ENCODE measurements around the gene TRPV4. TPM values are rescaled to one million over a fixed set of nuclear protein-coding genes. Genes with fewer than 3 reads are reported as not detected.

TRPV4 gene
- total RNA-seq, 2 experiments from 2014 or later: 2.1 TPM; not detected in 1

DNA sequence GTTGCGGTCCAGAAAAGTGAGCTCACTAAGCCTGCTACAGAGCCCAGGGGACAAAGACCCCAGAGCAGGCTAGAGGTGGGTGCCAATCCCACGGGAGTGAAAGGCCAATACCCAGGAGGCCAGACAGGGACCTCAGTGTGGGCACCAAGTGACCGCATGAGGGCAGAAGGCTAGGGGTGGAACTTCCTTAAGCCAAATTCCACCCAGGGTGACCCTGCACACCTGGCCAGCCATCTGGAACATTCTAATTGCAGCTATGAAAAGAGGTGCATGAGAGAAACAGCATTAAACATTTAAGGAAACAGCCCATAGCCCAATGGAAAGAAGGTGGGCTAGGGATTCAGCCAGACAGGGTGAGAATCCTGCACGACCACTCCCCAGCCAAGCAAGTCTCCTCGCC lies 27.8 kb upstream of the TRPV4 start:
- intact Hi-C loops (cut with micrococcal nuclease; ENCODE audit: unreplicated experiment): no loop called here

DNA sequence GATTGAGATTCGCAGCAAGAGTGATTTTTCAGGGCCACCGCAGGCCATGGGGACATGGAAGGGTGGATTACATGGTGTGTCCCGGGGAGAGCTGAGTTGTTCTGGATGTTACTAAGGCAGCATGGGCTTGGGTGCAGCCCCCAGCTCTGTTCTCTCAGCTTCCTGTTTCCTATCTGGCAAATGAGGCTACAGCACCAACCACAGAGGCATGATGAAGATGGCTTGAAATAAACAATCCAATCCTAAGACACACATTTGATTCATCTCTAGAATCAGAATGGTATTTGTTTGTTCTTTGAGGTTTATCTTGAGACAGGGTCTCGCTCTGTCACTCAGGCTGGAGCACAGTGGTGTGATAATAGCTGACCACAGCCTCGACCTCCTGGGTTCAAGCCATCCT lies 25.6 kb upstream of the TRPV4 start:
- no peak for DNase-seq (ENCODE audit: low spot score)
- H3K27ac ChIP-seq (ENCODE audit: low read depth, low read length, poor library complexity, severe bottlenecking): no peak overlapping the region
- H4K20me1 ChIP-seq (ENCODE audit: insufficient read depth, low read length): no peaks in the 10 kb centered on the region
- POLR2A ChIA-PET: interaction anchor here (1.1 to 2.3 kb wide), 3 partner anchors 8 to 30 kb away, joined by 4 to 7 read pairs (median 4); no protein-coding TSS in a partner anchor
- TF ChIP-seq EZH2phosphoT487 (IDR thresholded peaks at IDR 0.05; ENCODE audit: borderline replicate concordance, low read depth, low read length): no peak
- TF ChIP-seq, protein P1, sequence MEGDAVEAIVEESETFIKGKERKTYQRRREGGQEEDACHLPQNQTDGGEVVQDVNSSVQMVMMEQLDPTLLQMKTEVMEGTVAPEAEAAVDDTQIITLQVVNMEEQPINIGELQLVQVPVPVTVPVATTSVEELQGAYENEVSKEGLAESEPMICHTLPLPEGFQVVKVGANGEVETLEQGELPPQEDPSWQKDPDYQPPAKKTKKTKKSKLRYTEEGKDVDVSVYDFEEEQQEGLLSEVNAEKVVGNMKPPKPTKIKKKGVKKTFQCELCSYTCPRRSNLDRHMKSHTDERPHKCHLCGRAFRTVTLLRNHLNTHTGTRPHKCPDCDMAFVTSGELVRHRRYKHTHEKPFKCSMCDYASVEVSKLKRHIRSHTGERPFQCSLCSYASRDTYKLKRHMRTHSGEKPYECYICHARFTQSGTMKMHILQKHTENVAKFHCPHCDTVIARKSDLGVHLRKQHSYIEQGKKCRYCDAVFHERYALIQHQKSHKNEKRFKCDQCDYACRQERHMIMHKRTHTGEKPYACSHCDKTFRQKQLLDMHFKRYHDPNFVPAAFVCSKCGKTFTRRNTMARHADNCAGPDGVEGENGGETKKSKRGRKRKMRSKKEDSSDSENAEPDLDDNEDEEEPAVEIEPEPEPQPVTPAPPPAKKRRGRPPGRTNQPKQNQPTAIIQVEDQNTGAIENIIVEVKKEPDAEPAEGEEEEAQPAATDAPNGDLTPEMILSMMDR (conservative IDR thresholded peaks at IDR 0.05; ENCODE audit: low read length): no peak
- CTCF ChIA-PET (ENCODE audit: unreplicated experiment): no interaction called here
- H3K36me3 ChIP-seq (ENCODE audit: insufficient read depth, low read length): peaks cover 8% of the 10 kb centered on the region; the same call in 1 of the 2 replicates
- H3K4me2 ChIP-seq (ENCODE audit: low read length): no peak overlapping the region
- H3K4me1 ChIP-seq (ENCODE audit: insufficient read depth, low read length, poor library complexity, severe bottlenecking): no peaks in the 10 kb centered on the region
- intact Hi-C loops (cut with micrococcal nuclease; ENCODE audit: unreplicated experiment): no loop called here
- H3K9me3 ChIP-seq (ENCODE audit: low read length): no peaks in the 10 kb centered on the region
- H3K9me2 ChIP-seq (ENCODE audit: insufficient read depth, low read length): no peaks in the 10 kb centered on the region
- H3K4me3 ChIP-seq (ENCODE audit: low read depth, low read length, poor library complexity, severe bottlenecking): no peak overlapping the region
- no peak overlapping the region for H2AFZ ChIP-seq (ENCODE audit: low read length)
- H3K79me2 ChIP-seq (ENCODE audit: insufficient read depth, low read depth, low read length): no peaks in the 10 kb centered on the region
- BruUV-seq (replicated peaks): no TSS peak

More for the DNA sequence above, 27.8 kb upstream of the TRPV4 start:
- BruUV-seq (replicated peaks): no TSS peak
- no peak for TF ChIP-seq EZH2phosphoT487 (IDR thresholded peaks at IDR 0.05; ENCODE audit: borderline replicate concordance, low read depth, low read length)
- TF ChIP-seq, protein P1 (conservative IDR thresholded peaks at IDR 0.05; ENCODE audit: low read length): no peak
- H2AFZ ChIP-seq (ENCODE audit: low read length): no peak overlapping the region
- no peaks in the 10 kb centered on the region for H4K20me1 ChIP-seq (ENCODE audit: insufficient read depth, low read length)
- no peaks in the 10 kb centered on the region for H3K9me2 ChIP-seq (ENCODE audit: insufficient read depth, low read length)
- H3K4me3 ChIP-seq (ENCODE audit: low read depth, low read length, poor library complexity, severe bottlenecking): no peak overlapping the region
- H3K79me2 ChIP-seq (ENCODE audit: insufficient read depth, low read depth, low read length): no peaks in the 10 kb centered on the region
- H3K36me3 ChIP-seq (ENCODE audit: insufficient read depth, low read length): peaks cover 8% of the 10 kb centered on the region; the same call in 1 of the 2 replicates
- peaks cover 3% of the 10 kb centered on the region for H3K4me1 ChIP-seq (ENCODE audit: insufficient read depth, low read length, poor library complexity, severe bottlenecking)
- no peak overlapping the region for H3K4me2 ChIP-seq (ENCODE audit: low read length)
- ChIA-PET POLR2A (interaction anchor here (0.8 kb wide), 1 partner anchor 15 kb away, joined by 3 read pairs; no protein-coding TSS in a partner anchor), CTCF (ENCODE audit: unreplicated experiment) (no interaction called here)
- no peak for DNase-seq (ENCODE audit: low spot score)
- no peaks in the 10 kb centered on the region for H3K9me3 ChIP-seq (ENCODE audit: low read length)
- H3K27ac ChIP-seq (ENCODE audit: low read depth, low read length, poor library complexity, severe bottlenecking): no peak overlapping the region

DNA sequence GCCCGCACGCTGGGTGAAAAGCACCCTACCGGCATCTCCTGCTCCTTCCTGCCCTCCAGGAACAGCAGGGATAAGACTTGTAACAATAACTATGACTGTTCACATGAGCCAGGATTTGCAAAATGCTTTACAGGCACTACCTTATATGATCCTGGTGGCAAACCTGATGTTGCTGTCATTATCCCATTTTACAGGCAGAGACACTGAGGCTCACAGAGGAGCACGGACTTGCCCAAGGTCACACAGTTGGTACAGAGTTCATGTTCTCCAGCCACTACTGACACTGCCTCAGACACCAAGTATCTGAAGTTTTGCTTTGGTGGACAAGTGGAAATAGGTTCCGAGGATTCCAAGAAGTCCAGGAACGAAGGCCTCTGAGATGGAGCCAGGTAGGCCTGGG lies 24.5 kb upstream of the TRPV4 start:
- Histone ChIP-seq H3K79me2 (ENCODE audit: insufficient read depth, low read depth, low read length) (no peaks in the 10 kb centered on the region), H3K4me1 (ENCODE audit: insufficient read depth, low read length, poor library complexity, severe bottlenecking) (no peaks in the 10 kb centered on the region), H3K4me3 (ENCODE audit: low read depth, low read length, poor library complexity, severe bottlenecking) (no peak overlapping the region), H2AFZ (ENCODE audit: low read length) (no peak overlapping the region), H3K36me3 (ENCODE audit: insufficient read depth, low read length) (peaks cover 8% of the 10 kb centered on the region; the same call in 1 of the 2 replicates), H3K9me2 (ENCODE audit: insufficient read depth, low read length) (no peaks in the 10 kb centered on the region), H3K9me3 (ENCODE audit: low read length) (no peaks in the 10 kb centered on the region), H3K4me2 (ENCODE audit: low read length) (no peak overlapping the region), H4K20me1 (ENCODE audit: insufficient read depth, low read length) (no peaks in the 10 kb centered on the region), H3K27ac (ENCODE audit: low read depth, low read length, poor library complexity, severe bottlenecking) (no peak overlapping the region)
- BruUV-seq (replicated peaks): no TSS peak
- no peak for TF ChIP-seq EZH2phosphoT487 (IDR thresholded peaks at IDR 0.05; ENCODE audit: borderline replicate concordance, low read depth, low read length)
- TF ChIP-seq, protein P1 (conservative IDR thresholded peaks at IDR 0.05; ENCODE audit: low read length): no peak
- intact Hi-C loops (cut with micrococcal nuclease; ENCODE audit: unreplicated experiment): no loop called here
- ChIA-PET POLR2A (interaction anchor here (0.6 to 2.3 kb wide), 2 partner anchors 9 to 133 kb away, joined by 7 read pairs; no protein-coding TSS in a partner anchor), CTCF (ENCODE audit: unreplicated experiment) (no interaction called here)
- no peak for DNase-seq (ENCODE audit: low spot score)

All from OCI-LY7 (cell line).